GM12891 (cell line): Measurements from ENCODE around the gene MYL6B. TPM values are rescaled to one million over a fixed set of nuclear protein-coding genes. Genes with fewer than 3 reads are reported as not detected.

Source experiments
- DNase-seq: peaks from one replicate; pipeline ENCODE4 v3.0.0; 2011; ENCODE audit warnings: low spot score; ENCODE audit not compliant: insufficient read length
- FAIRE-seq: peaks from 2 replicates; lab custom pipeline; 2011; peaks lifted over from hg19 to GRCh38; lab: Jason Lieb, UNC
- PAX5 ChIP-seq: IDR thresholded peaks from 2 replicates; pipeline ENCODE4 v1.6.1; 2011; ENCODE audit warnings: low read length, moderate library complexity, mild to moderate bottlenecking; ENCODE audit not compliant: insufficient read depth, severe bottlenecking
- POLR2A ChIP-seq: IDR thresholded peaks from 2 replicates; pipeline ENCODE4 v1.6.1; 2011; ENCODE audit warnings: low read depth, low read length, control low read depth
- POLR2AphosphoS5 ChIP-seq: IDR thresholded peaks from 2 replicates; pipeline ENCODE4 v1.6.1; 2011; ENCODE audit warnings: low read depth, low read length, control low read depth
- POU2F2 ChIP-seq: IDR thresholded peaks from 2 replicates; pipeline ENCODE4 v1.6.1; 2011; ENCODE audit warnings: low read depth, mild to moderate bottlenecking, control low read depth, low read length, moderate library complexity
- SPI1 ChIP-seq: IDR thresholded peaks from 2 replicates; pipeline ENCODE4 v1.6.1; 2011; ENCODE audit warnings: low read depth, low read length, control low read depth
- TAF1 ChIP-seq: IDR thresholded peaks from 2 replicates; pipeline ENCODE4 v1.6.1; 2011; ENCODE audit warnings: low read depth, low read length, control low read depth
- polyA plus RNA-seq: library from polyadenylated mRNA; unstranded; fragments of >200 nt; gene quantifications from one replicate; pipeline ENCODE4 v1.2.1, GENCODE V29; 2012; ENCODE audit warnings: low read depth, missing spikeins, inconsistent platforms; ENCODE audit not compliant: missing spikeins

The MYL6B gene
- polyA plus RNA-seq = 125 TPM

DNA sequence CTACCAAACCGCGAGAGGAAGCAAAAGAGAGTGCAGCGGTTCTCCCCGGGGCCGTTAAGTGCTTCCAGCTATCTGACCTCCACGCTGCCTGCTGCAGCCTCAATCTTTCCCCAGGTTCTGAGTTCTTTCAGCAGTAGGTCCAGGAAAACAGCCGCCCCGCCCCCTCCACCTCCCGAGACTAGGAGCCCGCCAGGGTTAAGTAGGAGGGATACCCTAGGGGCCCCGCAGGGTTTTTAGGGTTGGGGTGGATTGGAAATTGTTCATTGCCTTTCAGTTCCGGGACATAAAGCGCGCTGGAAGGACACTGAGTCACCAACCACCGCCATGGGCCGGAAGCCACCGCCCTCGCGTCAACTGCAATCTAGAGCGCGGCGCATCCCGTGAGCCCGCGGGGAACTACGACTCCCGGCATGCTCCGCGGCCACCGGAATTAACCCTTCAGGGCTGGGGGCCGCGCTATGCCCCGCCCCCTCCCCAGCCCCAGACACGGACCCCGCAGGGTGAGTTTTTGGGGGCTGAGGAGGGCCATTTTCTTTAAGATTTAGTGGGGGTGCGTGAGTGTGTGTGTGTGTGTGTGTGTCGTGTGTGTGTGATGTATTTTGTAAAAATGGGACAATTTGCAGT, at the start of gene MYL6B:
TSS of gene MYL6B (plus strand) at position 456 of the 624 bp plus-strand sequence. CDS start 1,332 bp downstream, outside the sequence.
- FAIRE-seq (peak; percentile 97), DNase-seq (peak; percentile 89)
- TF ChIP-seq POLR2A (peak; percentile 82), PAX5 (peak; percentile 49), POLR2AphosphoS5 (peak; percentile 65; the same call in 1 of the 2 replicates), SPI1 (no peak), TAF1 (peak; percentile 68; the same call in 1 of the 2 replicates)

DNA sequence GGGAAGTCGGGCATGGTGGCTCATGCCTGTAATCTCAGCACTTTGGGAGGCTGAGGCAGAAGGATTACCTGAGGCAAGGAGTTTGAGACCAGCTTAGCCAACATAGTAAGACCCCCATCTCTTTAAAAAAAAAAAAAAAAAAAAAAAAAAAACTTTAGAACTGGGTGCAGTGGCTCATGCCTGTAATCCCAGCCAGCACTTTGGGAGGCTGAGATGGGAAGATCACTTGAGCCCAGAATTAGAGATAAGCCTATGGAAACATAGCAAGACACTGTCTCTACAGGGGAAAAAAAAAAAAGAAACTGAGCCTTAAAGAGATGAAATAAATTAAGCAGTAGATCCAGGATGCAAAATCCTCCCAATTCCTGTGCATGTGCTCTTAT, 49.7 kb upstream of the MYL6B start:
- DNase-seq (no peak), FAIRE-seq (no peak)
- no peak for TF ChIP-seq POLR2A
- TF ChIP-seq POU2F2 = no peak
- TF ChIP-seq POLR2AphosphoS5 = no peak
- TF ChIP-seq PAX5 = no peak
- no peak for TF ChIP-seq TAF1
- no peak for TF ChIP-seq SPI1

DNA sequence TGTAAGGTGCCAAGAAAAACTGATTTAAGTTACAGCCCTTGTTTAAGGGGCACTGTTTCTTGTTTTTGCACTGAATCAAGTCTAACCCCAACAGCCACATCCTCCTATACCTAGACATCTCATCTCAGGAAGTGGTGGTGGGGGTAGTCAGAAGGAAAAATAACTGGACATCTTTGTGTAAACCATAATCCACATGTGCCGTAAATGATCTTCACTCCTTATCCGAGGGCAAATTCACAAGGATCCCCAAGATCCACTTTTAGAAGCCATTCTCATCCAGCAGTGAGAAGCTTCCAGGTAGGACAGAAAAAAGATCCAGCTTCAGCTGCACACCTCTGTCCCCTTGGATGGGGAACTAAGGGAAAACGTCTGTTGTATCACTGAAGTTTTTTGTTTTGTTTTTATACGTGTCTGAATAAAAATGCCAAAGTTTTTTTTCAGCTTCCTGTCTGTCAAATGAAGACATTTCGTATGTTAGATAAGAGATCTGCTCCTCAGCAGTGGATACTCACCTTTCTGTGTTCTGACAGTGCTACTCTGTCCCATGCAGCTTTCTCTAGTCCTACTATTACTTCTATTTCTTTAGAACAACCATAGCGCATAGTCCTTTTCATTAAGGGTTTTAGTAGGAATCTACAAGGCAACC, 49.2 kb upstream of the MYL6B start:
- no peak for FAIRE-seq
- TF ChIP-seq POLR2AphosphoS5 (no peak), POU2F2 (no peak), POLR2A (no peak), TAF1 (no peak), SPI1 (no peak), PAX5 (no peak)
- no peak for DNase-seq

DNA sequence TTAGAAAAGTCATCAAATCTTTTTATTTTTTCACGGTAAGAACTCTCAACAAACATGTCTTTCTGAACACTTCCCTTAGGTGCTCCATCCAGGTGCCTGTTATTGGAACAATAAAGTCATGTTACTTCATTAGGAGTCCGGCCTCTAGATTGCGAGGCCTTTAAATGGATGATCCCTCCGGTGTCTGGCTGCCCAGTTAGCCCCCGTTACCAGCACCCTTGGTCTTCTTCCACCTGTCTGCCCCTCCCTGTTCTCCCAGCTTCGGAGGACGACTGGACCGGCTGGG, 48.6 kb upstream of the MYL6B start:
- TF ChIP-seq SPI1 = no peak
- no peak for TF ChIP-seq POU2F2
- no peak for TF ChIP-seq TAF1
- TF ChIP-seq PAX5 = no peak
- no peak for TF ChIP-seq POLR2AphosphoS5
- no peak for TF ChIP-seq POLR2A
- FAIRE-seq = no peak
- no peak for DNase-seq

DNA sequence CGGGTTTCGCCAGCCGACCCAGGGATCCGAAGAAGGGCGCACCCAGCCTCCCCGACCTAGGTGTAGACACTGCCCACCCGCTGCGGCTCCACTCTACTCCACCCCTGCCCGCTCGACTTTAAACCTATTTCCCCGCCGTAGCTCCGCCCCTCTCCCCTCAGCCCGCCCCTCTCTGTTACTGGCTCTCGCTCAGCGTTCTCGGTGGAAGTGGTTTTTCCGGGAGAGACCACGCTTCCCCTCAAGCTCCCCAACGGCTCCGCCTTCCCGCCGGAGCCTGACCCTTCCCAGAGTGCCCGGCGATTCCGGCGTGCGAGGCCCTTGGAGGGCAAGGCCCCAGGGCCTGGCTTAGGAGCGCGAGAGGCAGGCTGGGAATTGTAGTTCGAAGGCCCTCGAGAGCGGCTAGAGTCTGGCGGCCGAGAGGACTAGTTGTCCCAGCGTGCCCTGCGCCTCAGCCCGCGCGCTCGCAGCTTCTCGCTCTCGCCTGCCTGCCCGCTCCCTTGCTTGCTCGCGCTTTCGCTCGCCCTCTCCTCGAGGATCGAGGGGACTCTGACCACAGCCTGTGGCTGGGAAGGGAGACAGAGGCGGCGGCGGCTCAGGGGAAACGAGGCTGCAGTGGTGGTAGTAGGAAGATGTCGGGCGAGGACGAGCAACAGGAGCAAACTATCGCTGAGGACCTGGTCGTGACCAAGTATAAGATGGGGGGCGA, 48.1 kb upstream of the MYL6B start, which contains the start of gene PA2G4:
TSS of gene PA2G4 (plus strand) at position 451 of the 706 bp plus-strand sequence. CDS start at position 630, 179 bp downstream.
- DNase-seq (peak; percentile 97), FAIRE-seq (peak; percentile 95)
- TF ChIP-seq TAF1 (no peak), POLR2AphosphoS5 (peak; percentile 72; the same call in 1 of the 2 replicates), SPI1 (peak; percentile 36; the same call in 1 of the 2 replicates), POLR2A (peak; percentile 67; the same call in 1 of the 2 replicates), PAX5 (peak; percentile 3), POU2F2 (0 out of 2 replicates have a peak, but pooled peaks have one; percentile 37)

DNA sequence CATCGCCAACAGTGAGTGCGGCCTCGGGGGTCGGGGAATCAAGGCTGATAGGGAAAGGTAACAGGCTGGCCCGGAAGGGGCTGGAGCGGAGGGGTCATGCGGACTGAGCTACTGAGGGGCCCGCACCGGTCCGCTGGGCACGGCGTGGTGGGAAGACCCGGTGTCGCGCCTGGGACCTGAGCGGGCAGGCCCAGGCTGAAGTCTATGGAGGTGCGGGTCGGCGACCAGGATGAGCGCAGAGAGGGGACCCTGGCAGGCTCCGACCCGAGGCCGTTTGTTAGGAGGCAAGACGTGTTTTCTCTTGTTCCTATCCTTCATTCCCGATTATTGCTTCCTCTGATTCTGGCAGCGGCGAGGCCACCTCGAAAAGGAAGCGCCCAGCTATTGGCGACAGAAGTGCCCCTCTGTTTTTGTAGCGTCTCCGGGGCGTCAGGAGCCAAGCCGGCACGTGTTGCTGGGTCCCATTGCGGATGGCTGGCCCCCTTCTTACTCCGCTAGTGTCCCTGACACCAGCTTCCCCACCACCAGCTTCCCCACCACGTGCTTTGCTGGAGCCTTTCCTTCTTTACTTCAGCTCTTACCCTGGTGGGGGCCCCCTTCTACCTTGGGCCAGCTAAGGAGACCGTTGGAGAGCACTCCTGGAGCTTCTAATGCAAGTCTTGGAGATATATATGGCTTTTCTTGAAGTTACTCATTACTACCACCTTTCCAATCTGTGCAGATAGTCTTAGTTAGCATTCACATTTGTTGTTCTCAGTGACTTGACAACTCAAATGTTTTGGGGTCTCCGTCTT, 47.4 kb upstream of the MYL6B start:
- no peak for FAIRE-seq
- DNase-seq = no peak
- TF ChIP-seq SPI1 = no peak
- TF ChIP-seq POLR2A = no peak
- TF ChIP-seq PAX5 = peak; percentile 76
- no peak for TF ChIP-seq POLR2AphosphoS5
- no peak for TF ChIP-seq POU2F2

DNA sequence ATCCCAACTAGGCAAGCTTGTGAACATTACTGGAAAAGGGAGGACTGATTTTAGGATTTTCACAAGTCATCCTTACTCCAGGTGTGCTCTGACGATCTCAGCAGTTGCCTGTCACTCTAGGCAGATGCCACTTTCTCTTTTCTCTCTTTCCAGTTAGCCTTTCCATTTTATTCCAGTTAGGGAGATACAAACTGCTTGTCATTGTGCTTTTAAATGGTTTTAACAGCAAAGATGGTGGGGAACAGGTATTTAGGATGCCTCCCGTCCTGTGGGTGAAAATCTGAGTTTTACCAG, 46.8 kb upstream of the MYL6B start:
- FAIRE-seq (peak; percentile 51), DNase-seq (no peak)
- no peak for TF ChIP-seq POU2F2
- no peak for TF ChIP-seq PAX5
- TF ChIP-seq POLR2AphosphoS5 = no peak
- no peak for TF ChIP-seq TAF1
- TF ChIP-seq POLR2A = no peak
- TF ChIP-seq SPI1 = no peak

DNA sequence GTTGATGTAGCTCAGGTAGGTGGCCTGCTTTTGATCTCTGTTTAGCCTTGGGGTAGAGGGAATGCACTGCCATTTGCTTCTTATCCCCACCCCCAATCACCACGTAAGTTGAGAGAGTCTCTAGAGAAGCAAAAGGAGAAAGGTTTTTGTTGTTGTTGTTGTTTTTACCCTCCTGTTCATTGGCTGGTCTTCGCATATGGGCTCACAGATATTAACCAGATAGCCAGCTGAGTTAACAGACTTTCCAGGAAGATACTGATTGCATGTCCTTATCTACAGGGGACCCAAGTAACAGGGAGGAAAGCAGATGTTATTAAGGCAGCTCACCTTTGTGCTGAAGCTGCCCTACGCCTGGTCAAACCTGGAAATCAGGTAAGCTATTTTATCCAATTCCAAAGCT, 45.1 kb upstream of the MYL6B start:
- no peak for TF ChIP-seq PAX5
- no peak for TF ChIP-seq POLR2AphosphoS5
- no peak for TF ChIP-seq SPI1
- TF ChIP-seq POLR2A = no peak
- TF ChIP-seq TAF1 = no peak
- no peak for TF ChIP-seq POU2F2
- FAIRE-seq (no peak), DNase-seq (no peak)

DNA sequence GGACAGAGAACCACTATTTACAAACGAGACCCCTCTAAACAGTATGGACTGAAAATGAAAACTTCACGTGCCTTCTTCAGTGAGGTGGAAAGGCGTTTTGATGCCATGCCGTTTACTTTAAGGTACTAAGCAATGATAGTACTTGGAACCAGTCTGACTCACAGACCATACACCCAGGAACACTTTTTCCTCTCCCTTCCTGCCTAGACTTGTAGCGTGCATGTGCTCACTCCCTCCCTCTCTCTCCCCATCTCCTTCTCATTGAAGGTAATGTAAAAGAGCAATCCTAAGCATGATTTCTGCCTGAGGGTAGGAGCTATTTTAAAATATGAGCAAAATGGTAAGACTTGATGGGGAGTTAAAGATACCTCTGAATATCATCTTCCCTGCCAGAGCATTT, 41.8 kb upstream of the MYL6B start:
- TF ChIP-seq SPI1 = no peak
- TF ChIP-seq PAX5 = no peak
- no peak for TF ChIP-seq TAF1
- no peak for TF ChIP-seq POU2F2
- no peak for TF ChIP-seq POLR2AphosphoS5
- TF ChIP-seq POLR2A = no peak
- FAIRE-seq = no peak
- no peak for DNase-seq
